ENCODE measurements around the gene GCKR. TPM values are rescaled to one million over a fixed set of nuclear protein-coding genes. Genes with fewer than 3 reads are reported as not detected.
A peak's percentile ranks its signal among the peaks of the same experiment; 100 is the strongest.

GCKR gene
- total and polyA plus RNA-seq, 2 of the 13 experiments (the other 11 are each of a cell fraction or from before 2014, with no cell fraction given): 15.2 to 48.3 TPM

GRCh38 chr2:27495840-27496356, 741 bp upstream of the GCKR start (continued):
- TF ChIP-seq ZNF598 (CRISPR knock-in tag; IDR thresholded peaks at IDR 0.05; ENCODE audit: borderline replicate concordance) (no peak), SP140L (CRISPR knock-in tag; IDR thresholded peaks at IDR 0.05; ENCODE audit: borderline replicate concordance) (0 out of 2 replicates have a peak, but pooled peaks have one; percentile 22), HDAC2 (CRISPR knock-in tag; IDR thresholded peaks at IDR 0.05) (peak; percentile 46; the same call in 1 of the 2 replicates), ZNF792 (CRISPR knock-in tag; IDR thresholded peaks at IDR 0.05) (no peak), PAX8 (CRISPR knock-in tag; IDR thresholded peaks at IDR 0.05; ENCODE audit: borderline replicate concordance) (0 out of 2 replicates have a peak, but pooled peaks have one; percentile 3), ZFP91 (CRISPR knock-in tag; IDR thresholded peaks at IDR 0.05; ENCODE audit: borderline replicate concordance) (no peak), KDM1A (CRISPR knock-in tag; IDR thresholded peaks at IDR 0.05) (peak; percentile 97), ATF4 (CRISPR knock-in tag; IDR thresholded peaks at IDR 0.05) (peak in 1 of 2 experiments; percentile 95; a peak in 2 of 4 replicates), ZNF547 (CRISPR knock-in tag; IDR thresholded peaks at IDR 0.05) (no peak), NFIB (CRISPR knock-in tag; IDR thresholded peaks at IDR 0.05; ENCODE audit: borderline replicate concordance) (no peak), ZNF7 (CRISPR knock-in tag; IDR thresholded peaks at IDR 0.05) (0 out of 2 replicates have a peak, but pooled peaks have one; percentile 79), MAZ (IDR thresholded peaks at IDR 0.05; ENCODE audit: borderline replicate concordance, low read depth, low read length) (0 out of 2 replicates have a peak, but pooled peaks have one; percentile 1), MAZ (CRISPR knock-in tag; IDR thresholded peaks at IDR 0.05; ENCODE audit: low read depth) (no peak), SCMH1 (CRISPR knock-in tag; IDR thresholded peaks at IDR 0.05; ENCODE audit: borderline replicate concordance) (no peak)
- TF ChIP-seq, protein P1, sequence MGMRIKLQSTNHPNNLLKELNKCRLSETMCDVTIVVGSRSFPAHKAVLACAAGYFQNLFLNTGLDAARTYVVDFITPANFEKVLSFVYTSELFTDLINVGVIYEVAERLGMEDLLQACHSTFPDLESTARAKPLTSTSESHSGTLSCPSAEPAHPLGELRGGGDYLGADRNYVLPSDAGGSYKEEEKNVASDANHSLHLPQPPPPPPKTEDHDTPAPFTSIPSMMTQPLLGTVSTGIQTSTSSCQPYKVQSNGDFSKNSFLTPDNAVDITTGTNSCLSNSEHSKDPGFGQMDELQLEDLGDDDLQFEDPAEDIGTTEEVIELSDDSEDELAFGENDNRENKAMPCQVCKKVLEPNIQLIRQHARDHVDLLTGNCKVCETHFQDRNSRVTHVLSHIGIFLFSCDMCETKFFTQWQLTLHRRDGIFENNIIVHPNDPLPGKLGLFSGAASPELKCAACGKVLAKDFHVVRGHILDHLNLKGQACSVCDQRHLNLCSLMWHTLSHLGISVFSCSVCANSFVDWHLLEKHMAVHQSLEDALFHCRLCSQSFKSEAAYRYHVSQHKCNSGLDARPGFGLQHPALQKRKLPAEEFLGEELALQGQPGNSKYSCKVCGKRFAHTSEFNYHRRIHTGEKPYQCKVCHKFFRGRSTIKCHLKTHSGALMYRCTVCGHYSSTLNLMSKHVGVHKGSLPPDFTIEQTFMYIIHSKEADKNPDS (CRISPR knock-in tag; IDR thresholded peaks at IDR 0.05): no peak
- TF ChIP-seq, protein P2, sequence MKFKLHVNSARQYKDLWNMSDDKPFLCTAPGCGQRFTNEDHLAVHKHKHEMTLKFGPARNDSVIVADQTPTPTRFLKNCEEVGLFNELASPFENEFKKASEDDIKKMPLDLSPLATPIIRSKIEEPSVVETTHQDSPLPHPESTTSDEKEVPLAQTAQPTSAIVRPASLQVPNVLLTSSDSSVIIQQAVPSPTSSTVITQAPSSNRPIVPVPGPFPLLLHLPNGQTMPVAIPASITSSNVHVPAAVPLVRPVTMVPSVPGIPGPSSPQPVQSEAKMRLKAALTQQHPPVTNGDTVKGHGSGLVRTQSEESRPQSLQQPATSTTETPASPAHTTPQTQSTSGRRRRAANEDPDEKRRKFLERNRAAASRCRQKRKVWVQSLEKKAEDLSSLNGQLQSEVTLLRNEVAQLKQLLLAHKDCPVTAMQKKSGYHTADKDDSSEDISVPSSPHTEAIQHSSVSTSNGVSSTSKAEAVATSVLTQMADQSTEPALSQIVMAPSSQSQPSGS (CRISPR knock-in tag; IDR thresholded peaks at IDR 0.05): no peak

Data from HepG2 (cell line).